NCI-H2081 (cell line): ENCODE results near the gene CYGB.

ENCODE experiments used
- DNase-seq, 2 experiments: peaks; one replicate each; lab custom pipeline; 2025; lab: John Stamatoyannopoulos, UW

CYGB gene

GRCh38 chr17:76550712-76551615, 13.5 kb upstream of the CYGB start:
- DNase-seq = no peak

- DNase-seq = no peak
These were observed 12.0 kb upstream of the CYGB start for GRCh38 chr17:76549539-76549938.

GRCh38 chr17:76549215-76549518, 11.7 kb upstream of the CYGB start:
- no peak for DNase-seq

GRCh38 chr17:76548378-76549214, 11.1 kb upstream of the CYGB start:
- no peak for DNase-seq

GRCh38 chr17:76547642-76548202, 10.2 kb upstream of the CYGB start:
- no peak for DNase-seq

- peak; percentile 23 to 47 for DNase-seq
These were observed 9.7 kb upstream of the CYGB start for GRCh38 chr17:76547183-76547641.

- no peak for DNase-seq
These were observed 9.2 kb upstream of the CYGB start for GRCh38 chr17:76546556-76547182.

- no peak for DNase-seq
These were observed 8.5 kb upstream of the CYGB start for GRCh38 chr17:76545918-76546555.

- DNase-seq = no peak
These were observed 7.2 kb upstream of the CYGB start for GRCh38 chr17:76544546-76545365.

- no peak for DNase-seq
These were observed 6.5 kb upstream of the CYGB start for GRCh38 chr17:76543826-76544545.

- no peak for DNase-seq
These were observed 5.9 kb upstream of the CYGB start for GRCh38 chr17:76543482-76543825.

GRCh38 chr17:76542984-76543383, 5.5 kb upstream of the CYGB start:
- DNase-seq = no peak

- DNase-seq = no peak
These were observed 5.1 kb upstream of the CYGB start for GRCh38 chr17:76542566-76542971.

- no peak for DNase-seq
These were observed 4.4 kb upstream of the CYGB start for GRCh38 chr17:76541739-76542454.

GRCh38 chr17:76540381-76541300, 3.1 kb upstream of the CYGB start:
- DNase-seq = peak; percentile 69 to 78

- DNase-seq = no peak
These were observed 2.2 kb upstream of the CYGB start, which contains the start of gene PRCD for GRCh38 chr17:76539631-76540271. TSS of gene PRCD (plus strand) at chr17:76540044. CDS start at chr17:76540142, 98 bp downstream.

GRCh38 chr17:76538941-76539570, 1.5 kb upstream of the CYGB start:
- no peak for DNase-seq
